OCI-LY1 (cell line): Measurements from ENCODE around the gene MSMB.
A peak's percentile ranks its signal among the peaks of the same experiment; 100 is the strongest.

ENCODE experiments used
- H2AFZ ChIP-seq: fragments of 200-600 bp; sonication (generic), shearing (Covaris generic); 2 replicates; pipeline ENCODE4 v1.6.0; 2014; ENCODE audit warnings: antibody characterized with exemption, mild to moderate bottlenecking, low read length
- H3F3A ChIP-seq: fragments of 200-600 bp; sonication (generic), shearing (Covaris generic); 2 replicates; pipeline ENCODE4 v1.6.0; 2014; ENCODE audit warnings: mild to moderate bottlenecking, antibody characterized with exemption, low read length, moderate library complexity; ENCODE audit not compliant: insufficient read depth
- H3K27ac ChIP-seq: fragments of 200-600 bp; sonication (generic); 2 replicates; pipeline ENCODE4 v1.5.1; 2014; ENCODE audit warnings: low read length, mixed run types, mild to moderate bottlenecking, low read depth; ENCODE audit not compliant: poor library complexity, severe bottlenecking
- H3K27me3 ChIP-seq: fragments of 200-600 bp; sonication (generic); 2 replicates; pipeline ENCODE4 v1.6.0; 2014; ENCODE audit warnings: antibody characterized with exemption, mild to moderate bottlenecking, low read length, moderate library complexity; ENCODE audit not compliant: insufficient read depth
- H3K36me3 ChIP-seq: fragments of 200-600 bp; sonication (generic); 2 replicates; pipeline ENCODE4 v1.6.1; 2014; ENCODE audit warnings: mild to moderate bottlenecking, antibody characterized with exemption, low read length, moderate library complexity, mixed read lengths; ENCODE audit not compliant: insufficient read depth
- H3K4me1 ChIP-seq: fragments of 200-600 bp; sonication (generic); 2 replicates; pipeline ENCODE4 v1.5.1; 2014; ENCODE audit warnings: mild to moderate bottlenecking, low read length, moderate library complexity; ENCODE audit not compliant: insufficient read depth, severe bottlenecking
- H3K4me2 ChIP-seq: fragments of 200-600 bp; sonication (generic), shearing (Covaris generic); 2 replicates; pipeline ENCODE4 v1.6.1; 2014; ENCODE audit warnings: low read length
- H3K4me3 ChIP-seq: fragments of 200-600 bp; sonication (generic); 2 replicates; pipeline ENCODE4 v1.5.1; 2014; ENCODE audit warnings: low read length, low read depth, mild to moderate bottlenecking, mixed read lengths; ENCODE audit not compliant: poor library complexity, severe bottlenecking
- H3K79me2 ChIP-seq: fragments of 200-600 bp; shearing (Covaris generic); 2 replicates; pipeline ENCODE4 v1.6.1; 2016; ENCODE audit warnings: mixed run types, low read length, mixed read lengths; ENCODE audit not compliant: insufficient read depth
- H3K9ac ChIP-seq: fragments of 200-600 bp; sonication (generic), shearing (Covaris generic); 2 replicates; pipeline ENCODE4 v1.6.1; 2014; ENCODE audit warnings: mild to moderate bottlenecking, low read length, mixed read lengths
- H3K9me2 ChIP-seq: fragments of 200-600 bp; sonication (generic), shearing (Covaris generic); 2 replicates; pipeline ENCODE4 v1.6.1; 2014; ENCODE audit warnings: low read depth, mild to moderate bottlenecking, low read length, mixed read lengths
- H3K9me3 ChIP-seq: fragments of 200-600 bp; shearing (Covaris generic); 2 replicates; pipeline ENCODE4 v1.6.1; 2014; ENCODE audit warnings: low read length, mixed read lengths
- H4K20me1 ChIP-seq: fragments of 200-600 bp; sonication (generic), shearing (Covaris generic); 2 replicates; pipeline ENCODE4 v1.6.0; 2016; ENCODE audit warnings: mild to moderate bottlenecking, low read length; ENCODE audit not compliant: insufficient read depth
- EZH2 ChIP-seq: fragments of 200-600 bp; sonication (generic), shearing (Covaris generic); IDR thresholded peaks from 2 replicates; pipeline ENCODE4 v1.8.0; 2017; ENCODE audit warnings: borderline replicate concordance, mixed run types, mild to moderate bottlenecking, antibody characterized with exemption, low read length, moderate library complexity, mixed read lengths
- TF ChIP-seq, protein P1 (sequence below): fragments of 200-600 bp; sonication (generic), shearing (Covaris generic); IDR thresholded peaks from 2 replicates; pipeline ENCODE4 v1.5.1; 2017; ENCODE audit warnings: mild to moderate bottlenecking, antibody characterized with exemption, low read length, moderate library complexity, mixed read lengths

MSMB gene

DNA sequence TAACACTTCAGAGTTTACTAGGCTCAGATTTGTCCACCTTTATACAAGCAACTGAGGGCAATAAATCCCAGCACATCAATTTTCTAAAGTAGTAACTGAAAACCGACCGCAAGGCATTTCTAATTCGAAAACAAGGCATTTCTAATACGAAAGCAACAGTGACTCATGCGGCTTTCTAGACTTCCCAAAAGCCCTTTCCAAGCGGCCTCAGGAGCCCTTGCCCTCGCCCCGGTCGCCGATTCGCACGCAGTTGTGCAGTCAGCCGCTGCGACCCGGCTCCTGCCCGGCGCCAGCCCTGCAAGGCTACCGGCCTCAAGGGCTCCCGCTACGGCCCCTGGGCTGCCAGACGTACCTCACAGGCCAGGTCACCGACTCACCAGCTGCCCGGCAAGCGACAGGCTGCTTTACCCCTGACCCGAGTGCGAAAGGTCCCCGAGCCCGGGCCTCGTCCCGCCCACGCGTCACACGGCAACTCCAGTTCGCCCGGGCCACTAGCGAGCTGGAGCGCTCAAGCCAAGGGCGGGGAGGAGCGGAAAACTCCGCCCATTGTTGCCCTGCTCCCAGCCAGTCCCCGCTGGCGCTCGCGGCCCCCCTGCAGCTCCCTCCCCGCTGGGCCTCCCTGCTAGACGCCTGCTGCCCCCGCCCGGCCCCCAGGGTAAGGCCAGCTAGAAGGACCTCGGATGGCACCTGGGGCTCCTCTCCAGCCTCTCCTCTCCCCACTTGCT is 22.9 kb downstream of the MSMB start:
- Histone ChIP-seq H3K79me2 (peaks cover 97% of the 10 kb centered on the region), H3K4me3 (peak overlapping the region; percentile 56), H3K4me2 (peak overlapping the region; percentile 55), H4K20me1 (no peaks in the 10 kb centered on the region; the same call in 1 of the 2 replicates), H3K4me1 (peaks cover 56% of the 10 kb centered on the region), H3K27me3 (no peaks in the 10 kb centered on the region), H3K9me3 (no peaks in the 10 kb centered on the region), H3K27ac (no peak overlapping the region), H3K9ac (peak overlapping the region; percentile 32; the same call in 1 of the 2 replicates), H3K36me3 (peaks cover 20% of the 10 kb centered on the region; the same call in 1 of the 2 replicates), H2AFZ (no peak overlapping the region), H3K9me2 (no peaks in the 10 kb centered on the region), H3F3A (no peaks in the 10 kb centered on the region)
- TF ChIP-seq, protein P1, sequence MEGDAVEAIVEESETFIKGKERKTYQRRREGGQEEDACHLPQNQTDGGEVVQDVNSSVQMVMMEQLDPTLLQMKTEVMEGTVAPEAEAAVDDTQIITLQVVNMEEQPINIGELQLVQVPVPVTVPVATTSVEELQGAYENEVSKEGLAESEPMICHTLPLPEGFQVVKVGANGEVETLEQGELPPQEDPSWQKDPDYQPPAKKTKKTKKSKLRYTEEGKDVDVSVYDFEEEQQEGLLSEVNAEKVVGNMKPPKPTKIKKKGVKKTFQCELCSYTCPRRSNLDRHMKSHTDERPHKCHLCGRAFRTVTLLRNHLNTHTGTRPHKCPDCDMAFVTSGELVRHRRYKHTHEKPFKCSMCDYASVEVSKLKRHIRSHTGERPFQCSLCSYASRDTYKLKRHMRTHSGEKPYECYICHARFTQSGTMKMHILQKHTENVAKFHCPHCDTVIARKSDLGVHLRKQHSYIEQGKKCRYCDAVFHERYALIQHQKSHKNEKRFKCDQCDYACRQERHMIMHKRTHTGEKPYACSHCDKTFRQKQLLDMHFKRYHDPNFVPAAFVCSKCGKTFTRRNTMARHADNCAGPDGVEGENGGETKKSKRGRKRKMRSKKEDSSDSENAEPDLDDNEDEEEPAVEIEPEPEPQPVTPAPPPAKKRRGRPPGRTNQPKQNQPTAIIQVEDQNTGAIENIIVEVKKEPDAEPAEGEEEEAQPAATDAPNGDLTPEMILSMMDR: no peak; the same call in 1 of the 2 replicates
- TF ChIP-seq EZH2: no peak

DNA sequence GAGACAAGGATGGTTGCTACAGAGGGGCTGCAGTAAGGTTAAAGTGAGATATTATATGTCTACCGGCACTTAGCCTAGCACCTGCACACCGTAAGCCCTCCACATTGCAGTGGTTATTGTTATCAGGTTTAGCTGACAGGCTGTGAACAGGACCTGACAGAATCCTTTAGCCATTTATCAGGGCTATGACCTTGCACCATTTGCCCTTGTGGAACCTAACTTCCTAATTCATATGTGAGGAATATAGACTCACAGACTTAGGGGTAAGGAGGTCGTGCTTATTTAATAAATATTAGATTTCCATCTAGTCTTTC is 25.8 kb downstream of the MSMB start:
- H3K9me2 ChIP-seq: no peaks in the 10 kb centered on the region
- peak overlapping the region; percentile 40 for H3K4me3 ChIP-seq
- H3K9me3 ChIP-seq: no peaks in the 10 kb centered on the region
- peak overlapping the region; percentile 69 for H3K4me2 ChIP-seq
- H3K27me3 ChIP-seq: no peaks in the 10 kb centered on the region
- H2AFZ ChIP-seq: no peak overlapping the region
- peaks cover 52% of the 10 kb centered on the region for H3K4me1 ChIP-seq
- peaks cover 94% of the 10 kb centered on the region for H3K79me2 ChIP-seq
- H3F3A ChIP-seq: no peaks in the 10 kb centered on the region
- H3K27ac ChIP-seq: peak overlapping the region; percentile 90
- TF ChIP-seq EZH2: no peak
- TF ChIP-seq, protein P1: no peak
- H3K9ac ChIP-seq: peak overlapping the region; percentile 41
- H4K20me1 ChIP-seq: no peaks in the 10 kb centered on the region; the same call in 1 of the 2 replicates
- peaks cover 19% of the 10 kb centered on the region; the same call in 1 of the 2 replicates for H3K36me3 ChIP-seq

DNA sequence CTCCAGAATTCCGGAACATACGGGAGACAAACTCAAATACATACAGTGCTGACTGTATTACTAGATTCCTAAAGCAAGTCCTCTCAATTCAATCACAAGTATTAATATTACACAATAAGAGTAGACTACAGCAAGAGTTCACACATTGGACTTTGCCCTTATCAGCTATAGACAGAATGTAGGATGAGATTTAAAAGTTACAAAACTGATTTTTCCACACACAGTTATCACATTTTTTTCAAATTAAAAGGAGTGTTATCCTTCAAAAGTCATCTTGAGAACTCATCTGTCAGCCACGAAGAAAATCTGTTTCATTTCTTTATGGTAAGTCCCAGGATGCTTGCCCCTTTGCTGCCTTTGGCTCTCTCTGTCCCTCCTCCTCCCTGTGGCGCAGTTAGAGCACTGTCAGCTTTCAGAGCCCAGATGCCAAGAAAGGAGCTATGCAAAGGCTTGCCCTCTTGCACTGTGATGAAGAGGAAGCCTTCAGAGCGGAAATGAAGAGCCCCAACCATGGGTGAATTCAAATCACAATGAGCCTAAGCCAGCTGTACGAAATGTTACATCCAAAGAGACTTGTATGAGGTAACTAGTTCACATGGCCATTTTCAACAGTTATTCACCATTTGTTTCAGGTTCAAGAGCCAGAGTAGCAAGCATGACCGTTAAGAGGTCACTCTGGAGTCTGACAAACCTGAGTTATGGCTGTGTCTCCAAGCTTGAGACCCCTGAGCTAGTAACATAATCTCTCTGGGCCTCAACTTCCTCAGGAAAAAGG is 26.3 kb downstream of the MSMB start:
- Histone ChIP-seq H3K9ac (peak overlapping the region; percentile 41), H3K9me2 (no peaks in the 10 kb centered on the region), H2AFZ (no peak overlapping the region), H3K4me1 (peaks cover 52% of the 10 kb centered on the region), H3K27ac (peak overlapping the region; percentile 90), H3K9me3 (no peaks in the 10 kb centered on the region), H3K4me3 (peak overlapping the region; percentile 40), H4K20me1 (no peaks in the 10 kb centered on the region; the same call in 1 of the 2 replicates), H3K4me2 (peak overlapping the region; percentile 69), H3K36me3 (peaks cover 24% of the 10 kb centered on the region), H3K79me2 (peaks cover 88% of the 10 kb centered on the region), H3F3A (no peaks in the 10 kb centered on the region), H3K27me3 (no peaks in the 10 kb centered on the region)
- TF ChIP-seq EZH2: no peak
- TF ChIP-seq, protein P1: no peak; the same call in 1 of the 2 replicates
